Body of pancreas (tissue), 4 donors: ENCODE data around the gene RELCH. TPM values are rescaled to one million over a fixed set of nuclear protein-coding genes. Genes with fewer than 3 reads are reported as not detected.

ENCODE experiments used
- ATAC-seq: fragments of 150-250 bp; one replicate; pipeline ENCODE4 v1.9.1; 2016
- DNase-seq, 4 donors: peaks; one replicate each; pipeline ENCODE4 v3.0.0-alpha.2; 2019
- H3K27ac ChIP-seq, 4 donors: fragments of 200-600 bp; sonication (generic); 1 replicate in 3 of 4; 2 replicates in 1 of 4; pipeline versions ENCODE4 v1.5.1 to v1.6.1; 2016 to 2019; ENCODE audit warnings: mild to moderate bottlenecking in 1 of 4, mixed read lengths in 1 of 4, moderate library complexity in 1 of 4
- H3K27me3 ChIP-seq, 2 donors: fragments of 200-600 bp; sonication (generic); one replicate each; pipeline ENCODE4 v1.6.0; 2016; ENCODE audit warnings: mild to moderate bottlenecking in 1 of 2
- H3K36me3 ChIP-seq, 2 donors: fragments of 200-600 bp; sonication (generic); replicated peaks in 1 of 2; 2 replicates each; pipeline ENCODE4 v1.5.1; 2016; ENCODE audit warnings: low read depth in 2 of 2; ENCODE audit not compliant: insufficient read depth in 1 of 2
- H3K4me1 ChIP-seq: fragments of 200-600 bp; sonication (generic); one replicate; pipeline ENCODE4 v1.6.0; 2016
- H3K4me3 ChIP-seq, 2 donors: fragments of 200-600 bp; sonication (generic); 1 replicate in 1 of 2; 2 replicates in 1 of 2; pipeline ENCODE4 v1.5.1; 2016 to 2019
- H3K9me3 ChIP-seq, 3 donors: fragments of 200-600 bp; sonication (generic); 1 replicate in 2 of 3; 2 replicates in 1 of 3; pipeline ENCODE4 v1.5.1; 2016
- POLR2A ChIP-seq, 3 donors: fragments of 450-650 bp; IDR thresholded peaks; one replicate each; pipeline ENCODE4 v1.6.1; 2016; ENCODE audit warnings: antibody characterized with exemption in 3 of 3, mild to moderate bottlenecking in 2 of 3
- WGBS, 2 donors: methylation state at CpG; one replicate each; pipeline ENCODE4 v1.1.5; 2017; 5-methylcytosine and 5-hydroxymethylcytosine counted together
- intact Hi-C: fragments of 100-400 bp; cut with DNase I; formaldehyde crosslinking; loops from one replicate; pipeline ENCODE4 v1.15.1; 2023
- total RNA-seq, 2 donors: library from RNA; depleted of rRNA; stranded (reverse); fragments of >200 nt; gene quantifications; one replicate each; pipeline ENCODE4 v1.1.0, GENCODE V29; 2016
- TF ChIP-seq, protein P1 (sequence below), 7 experiments: fragments of 450-650 bp in 4 of 7; fragments of 200-600 bp in 3 of 7; sonication (generic) in 3 of 7; IDR thresholded peaks; one replicate each; pipeline ENCODE4 v1.5.1; 2016 to 2019; ENCODE audit warnings: antibody characterized with exemption in 7 of 7

The RELCH gene
- total RNA-seq, 2 donors from 2014 or later = 13.5 to 51.4 TPM

GRCh38 chr18:62205824-62206223, 18.8 kb downstream of the RELCH start:
- no peak overlapping the region for H3K27ac ChIP-seq
- no peaks in the 10 kb centered on the region for H3K27me3 ChIP-seq
- H3K4me1 ChIP-seq = peaks cover 17% of the 10 kb centered on the region
- WGBS, 2 donors = 90 to 92% methylated on average over 4 of the region's 4 CpGs
- DNase-seq (no peak), ATAC-seq (no peak)
- H3K9me3 ChIP-seq = no peaks in the 10 kb centered on the region
- H3K36me3 ChIP-seq = no peaks in the 10 kb centered on the region
- no peak overlapping the region for H3K4me3 ChIP-seq
- intact Hi-C loops = no loop called here
- TF ChIP-seq, protein P1, sequence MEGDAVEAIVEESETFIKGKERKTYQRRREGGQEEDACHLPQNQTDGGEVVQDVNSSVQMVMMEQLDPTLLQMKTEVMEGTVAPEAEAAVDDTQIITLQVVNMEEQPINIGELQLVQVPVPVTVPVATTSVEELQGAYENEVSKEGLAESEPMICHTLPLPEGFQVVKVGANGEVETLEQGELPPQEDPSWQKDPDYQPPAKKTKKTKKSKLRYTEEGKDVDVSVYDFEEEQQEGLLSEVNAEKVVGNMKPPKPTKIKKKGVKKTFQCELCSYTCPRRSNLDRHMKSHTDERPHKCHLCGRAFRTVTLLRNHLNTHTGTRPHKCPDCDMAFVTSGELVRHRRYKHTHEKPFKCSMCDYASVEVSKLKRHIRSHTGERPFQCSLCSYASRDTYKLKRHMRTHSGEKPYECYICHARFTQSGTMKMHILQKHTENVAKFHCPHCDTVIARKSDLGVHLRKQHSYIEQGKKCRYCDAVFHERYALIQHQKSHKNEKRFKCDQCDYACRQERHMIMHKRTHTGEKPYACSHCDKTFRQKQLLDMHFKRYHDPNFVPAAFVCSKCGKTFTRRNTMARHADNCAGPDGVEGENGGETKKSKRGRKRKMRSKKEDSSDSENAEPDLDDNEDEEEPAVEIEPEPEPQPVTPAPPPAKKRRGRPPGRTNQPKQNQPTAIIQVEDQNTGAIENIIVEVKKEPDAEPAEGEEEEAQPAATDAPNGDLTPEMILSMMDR (IDR thresholded peaks at IDR 0.05) = no peak

DNA sequence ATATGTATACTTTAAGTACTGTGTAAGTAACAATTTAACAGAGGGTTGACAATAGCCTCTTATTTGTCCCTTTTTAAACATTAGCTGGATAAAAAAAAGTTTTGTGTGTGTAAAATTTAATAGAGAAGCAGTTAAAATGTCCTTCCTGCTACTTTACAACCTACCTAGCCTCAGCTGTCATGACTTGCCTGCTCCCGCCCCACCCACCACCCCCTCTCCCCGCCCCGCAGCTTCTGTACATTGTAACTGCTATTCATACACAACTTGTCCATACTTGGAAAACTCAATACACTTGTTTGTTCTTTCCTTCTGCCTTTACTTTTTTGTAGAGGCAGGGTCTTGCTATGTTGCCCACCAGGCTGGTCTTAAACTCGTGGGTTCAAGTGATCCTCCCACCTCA, 19.5 kb downstream of the RELCH start:
- Histone ChIP-seq H3K4me3 (no peak overlapping the region), H3K36me3 (no peaks in the 10 kb centered on the region), H3K4me1 (peaks cover 11% of the 10 kb centered on the region), H3K9me3 (no peaks in the 10 kb centered on the region), H3K27ac (no peak overlapping the region), H3K27me3 (no peaks in the 10 kb centered on the region)
- ATAC-seq (no peak), DNase-seq (no peak)
- intact Hi-C loops = no loop called here
- no peak for TF ChIP-seq POLR2A (IDR thresholded peaks at IDR 0.05)
- TF ChIP-seq, protein P1 (IDR thresholded peaks at IDR 0.05) = no peak
- 90 to 91% methylated on average over 4 of the region's 4 CpGs for WGBS, 2 donors

DNA sequence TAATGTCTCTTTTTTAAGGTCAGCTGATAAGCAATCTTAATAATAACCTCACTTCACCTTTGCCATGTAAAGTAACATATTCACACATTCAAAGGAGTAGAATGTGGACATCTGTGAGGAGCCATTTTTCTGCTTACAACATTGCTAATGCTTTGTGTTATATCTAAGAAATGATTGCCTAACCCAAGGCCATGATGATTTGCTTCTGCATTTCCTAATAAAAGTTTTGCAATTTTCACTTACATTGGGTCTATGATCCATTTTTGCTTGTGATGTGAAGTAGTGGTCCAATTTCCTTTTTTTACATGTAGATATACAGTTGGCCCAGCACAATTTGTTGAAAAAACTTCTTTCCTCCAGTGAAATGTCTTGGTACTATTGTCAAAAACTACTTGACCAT, 22.0 kb downstream of the RELCH start:
- intact Hi-C loops = no loop called here
- Histone ChIP-seq H3K27me3 (no peaks in the 10 kb centered on the region), H3K9me3 (no peaks in the 10 kb centered on the region), H3K4me3 (no peak overlapping the region), H3K4me1 (no peaks in the 10 kb centered on the region), H3K27ac (no peak overlapping the region), H3K36me3 (no peaks in the 10 kb centered on the region)
- DNase-seq (no peak), ATAC-seq (no peak)
- no peak for TF ChIP-seq POLR2A (IDR thresholded peaks at IDR 0.05)
- TF ChIP-seq, protein P1 (IDR thresholded peaks at IDR 0.05) = no peak

DNA sequence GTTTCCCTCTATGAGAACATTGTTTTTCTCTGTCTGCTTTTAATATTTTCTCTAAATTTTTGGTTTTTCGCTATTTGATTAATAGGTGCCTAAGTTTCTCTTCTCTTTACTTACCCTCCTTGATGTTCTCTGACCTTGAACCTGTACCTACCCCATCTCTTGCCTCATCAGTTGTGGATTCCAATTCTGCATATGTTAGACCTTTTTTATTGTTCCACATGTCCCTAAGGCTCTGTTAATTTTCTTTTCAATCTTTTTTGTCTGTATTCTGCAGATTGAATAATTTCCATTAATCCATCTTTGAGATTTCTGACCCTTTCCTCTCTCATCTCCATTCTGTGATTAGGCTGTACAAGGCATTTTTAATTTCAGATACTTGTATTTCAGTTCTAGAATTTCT, 23.1 kb downstream of the RELCH start:
- intact Hi-C loops = no loop called here
- ATAC-seq (no peak), DNase-seq (no peak)
- Histone ChIP-seq H3K27me3 (no peaks in the 10 kb centered on the region), H3K27ac (no peak overlapping the region), H3K4me3 (no peak overlapping the region), H3K9me3 (no peaks in the 10 kb centered on the region), H3K36me3 (no peaks in the 10 kb centered on the region), H3K4me1 (no peaks in the 10 kb centered on the region)
- no peak for TF ChIP-seq POLR2A (IDR thresholded peaks at IDR 0.05)
- TF ChIP-seq, protein P1 (IDR thresholded peaks at IDR 0.05) = no peak
- 96 to 100% methylated on average over 1 of the region's 1 CpG for WGBS, 2 donors

GRCh38 chr18:62211325-62211828, 24.3 kb downstream of the RELCH start:
- intact Hi-C loops = no loop called here
- Histone ChIP-seq H3K4me1 (no peaks in the 10 kb centered on the region), H3K27me3 (no peaks in the 10 kb centered on the region), H3K27ac (no peak overlapping the region), H3K36me3 (no peaks in the 10 kb centered on the region), H3K4me3 (no peak overlapping the region), H3K9me3 (no peaks in the 10 kb centered on the region)
- no peak for ATAC-seq
- TF ChIP-seq, protein P1 (IDR thresholded peaks at IDR 0.05) = no peak
- TF ChIP-seq POLR2A (IDR thresholded peaks at IDR 0.05) = no peak
- no peak for DNase-seq
